H1 (cell line): ENCODE results near the gene EEIG1. TPM values are rescaled to one million over a fixed set of nuclear protein-coding genes. Genes with fewer than 3 reads are reported as not detected.

ENCODE experiments used
- CTCF ChIA-PET: fragments of 300-600 bp; sonication (Branson Sonifier 250); formaldehyde crosslinking; loops from one replicate; lab custom pipeline; 2021; ENCODE audit not compliant: partially characterized antibody; lab: Charles Lee
- POLR2A ChIA-PET: fragments of 300-600 bp; sonication (Branson Sonifier 250); formaldehyde crosslinking; loops from one replicate; lab custom pipeline; 2021; ENCODE audit warnings: inconsistent platforms; ENCODE audit not compliant: partially characterized antibody; lab: Charles Lee
- DNase-seq, 2 experiments: peaks; one replicate each; pipeline versions ENCODE4 v3.0.0 to v3.0.0-alpha.2; 2010 to 2022; ENCODE audit warnings: low spot score in 2 of 2, low read depth in 1 of 2, mixed read lengths in 1 of 2
- FAIRE-seq: peaks from 2 replicates; lab custom pipeline; 2011; peaks lifted over from hg19 to GRCh38; lab: Jason Lieb, UNC
- H2AFZ ChIP-seq: 2 replicates; pipeline ENCODE4 v1.8.1; 2012; ENCODE audit warnings: low read length, inconsistent platforms
- H2AK5ac ChIP-seq: 2 replicates; pipeline ENCODE4 v1.6.1; 2013; ENCODE audit warnings: low read depth, low read length
- H2BK120ac ChIP-seq: replicated peaks from 2 replicates; pipeline ENCODE3; 2013; ENCODE audit warnings: low read depth, low read length, inconsistent platforms
- H2BK12ac ChIP-seq: 2 replicates; pipeline ENCODE4 v1.6.1; 2013; ENCODE audit warnings: low read depth, low read length
- H2BK15ac ChIP-seq: 2 replicates; pipeline ENCODE4 v1.6.1; 2013; ENCODE audit warnings: low read length
- H2BK20ac ChIP-seq: 2 replicates; pipeline ENCODE4 v1.6.1; 2013; ENCODE audit warnings: low read length
- H2BK5ac ChIP-seq: 2 replicates; pipeline ENCODE4 v1.6.1; 2013; ENCODE audit warnings: low read depth, low read length
- H3K14ac ChIP-seq: 2 replicates; pipeline ENCODE4 v1.6.1; 2013; ENCODE audit warnings: inconsistent platforms; ENCODE audit not compliant: insufficient read length
- H3K18ac ChIP-seq: 2 replicates; pipeline ENCODE4 v1.6.1; 2013; ENCODE audit warnings: low read length; ENCODE audit errors: extremely low read depth
- H3K23ac ChIP-seq: 2 replicates; pipeline ENCODE4 v1.6.1; 2013; ENCODE audit warnings: inconsistent platforms; ENCODE audit not compliant: insufficient read length
- H3K23me2 ChIP-seq: 2 replicates; pipeline ENCODE4 v1.6.1; 2013; ENCODE audit warnings: low read depth, low read length
- H3K27ac ChIP-seq: 2 replicates; pipeline ENCODE4 v1.6.1; 2011; ENCODE audit warnings: low read depth, low read length, inconsistent platforms
- H3K27me3 ChIP-seq, 4 experiments: replicated peaks in 1 of 4; 1 replicate in 1 of 4; 2 replicates in 3 of 4; pipeline versions ENCODE4 v1.6.1 to v1.8.1; 2011 to 2013; ENCODE audit warnings: low read length in 3 of 4, mild to moderate bottlenecking in 3 of 4, inconsistent platforms in 2 of 4, mixed read lengths in 2 of 4, moderate library complexity in 1 of 4; ENCODE audit not compliant: control insufficient read depth in 3 of 4, insufficient read depth in 3 of 4; ENCODE audit errors: extremely low read depth in 1 of 4
- H3K36me3 ChIP-seq, 4 experiments: 2 replicates each; pipeline versions ENCODE4 v1.6.1 to v1.8.1; 2011 to 2013; ENCODE audit warnings: mild to moderate bottlenecking in 4 of 4, low read length in 3 of 4, moderate library complexity in 2 of 4, control low read depth in 1 of 4, inconsistent platforms in 1 of 4; ENCODE audit not compliant: insufficient read depth in 4 of 4, control insufficient read depth in 2 of 4
- H3K4ac ChIP-seq: replicated peaks from 2 replicates; pipeline ENCODE3; 2013; ENCODE audit warnings: low read length, low read depth, mixed read lengths, inconsistent platforms; ENCODE audit not compliant: insufficient read length
- H3K4me1 ChIP-seq, 4 experiments: replicated peaks in 1 of 4; 1 replicate in 1 of 4; 2 replicates in 3 of 4; pipeline versions ENCODE4 v1.6.1 to v1.8.1; 2011 to 2013; ENCODE audit warnings: low read length in 3 of 4, inconsistent platforms in 2 of 4, mixed read lengths in 1 of 4; ENCODE audit not compliant: insufficient read depth in 4 of 4, control insufficient read depth in 3 of 4
- H3K4me2 ChIP-seq, 2 experiments: 2 replicates each; pipeline versions ENCODE4 v1.6.1 to v1.8.1; 2011 to 2013; ENCODE audit warnings: low read depth in 2 of 2, low read length in 2 of 2, control low read depth in 1 of 2, inconsistent platforms in 1 of 2, mild to moderate bottlenecking in 1 of 2; ENCODE audit not compliant: insufficient read depth in 1 of 2
- H3K4me3 ChIP-seq, 4 experiments: fragments of 200-600, 300-600 bp in 1 of 4; sonication (generic), shearing (Covaris generic), sonication (Bioruptor Twin) in 1 of 4; 2 replicates each; pipeline versions ENCODE4 v1.5.1 to v1.8.1; 2011 to 2016; ENCODE audit warnings: low read length in 4 of 4, low read depth in 3 of 4, control low read depth in 2 of 4, inconsistent platforms in 2 of 4, mild to moderate bottlenecking in 2 of 4, mixed read lengths in 1 of 4, moderate library complexity in 1 of 4; ENCODE audit not compliant: insufficient read depth in 2 of 4; ENCODE audit errors: extremely low read depth in 1 of 4
- H3K56ac ChIP-seq: replicated peaks from 2 replicates; pipeline ENCODE3; 2013; ENCODE audit warnings: low read depth, mild to moderate bottlenecking, mixed read lengths, low read length, inconsistent platforms; ENCODE audit not compliant: insufficient read length
- H3K79me1 ChIP-seq: 2 replicates; pipeline ENCODE4 v1.6.1; 2013; ENCODE audit warnings: low read depth, low read length, control low read depth
- H3K79me2 ChIP-seq, 2 experiments: 2 replicates each; pipeline versions ENCODE4 v1.6.1 to v1.8.1; 2012 to 2013; ENCODE audit warnings: low read length in 2 of 2, mild to moderate bottlenecking in 2 of 2, inconsistent platforms in 1 of 2; ENCODE audit not compliant: insufficient read depth in 2 of 2, control insufficient read depth in 1 of 2
- H3K9ac ChIP-seq, 4 experiments: replicated peaks in 1 of 4; 1 replicate in 1 of 4; 2 replicates in 3 of 4; pipeline versions ENCODE4 v1.6.1 to v1.8.1; 2011 to 2013; ENCODE audit warnings: low read depth in 3 of 4, low read length in 3 of 4, control low read depth in 2 of 4, mild to moderate bottlenecking in 2 of 4, moderate library complexity in 2 of 4, inconsistent platforms in 1 of 4; ENCODE audit errors: extremely low read depth in 1 of 4
- H3K9me3 ChIP-seq, 2 experiments: 2 replicates each; pipeline versions ENCODE4 v1.6.1 to v1.8.1; 2012 to 2013; ENCODE audit warnings: mild to moderate bottlenecking in 2 of 2, moderate library complexity in 2 of 2, control low read depth in 1 of 2, inconsistent platforms in 1 of 2, low read depth in 1 of 2, low read length in 1 of 2, mixed read lengths in 1 of 2; ENCODE audit not compliant: insufficient read depth in 2 of 2
- H4K20me1 ChIP-seq, 2 experiments: replicated peaks in 1 of 2; 2 replicates each; pipeline versions ENCODE3 to v1.8.1; 2011 to 2013; ENCODE audit warnings: inconsistent platforms in 2 of 2, low read length in 2 of 2, mild to moderate bottlenecking in 1 of 2; ENCODE audit not compliant: insufficient read depth in 2 of 2, control insufficient read depth in 1 of 2
- H4K5ac ChIP-seq: 2 replicates; pipeline ENCODE4 v1.6.1; 2013; ENCODE audit warnings: low read length, low read depth, mixed read lengths, inconsistent platforms; ENCODE audit not compliant: insufficient read length
- H4K8ac ChIP-seq: 2 replicates; pipeline ENCODE4 v1.8.0; 2013; ENCODE audit warnings: mild to moderate bottlenecking, moderate library complexity, low read length, inconsistent platforms; ENCODE audit not compliant: insufficient read depth; ENCODE audit errors: extremely low read depth
- H4K91ac ChIP-seq: replicated peaks from 2 replicates; pipeline ENCODE3; 2013; ENCODE audit warnings: low read length, mixed read lengths, inconsistent platforms; ENCODE audit not compliant: insufficient read length
- CHD2 ChIP-seq: IDR thresholded peaks from 2 replicates; pipeline ENCODE4 v1.6.1; 2012; ENCODE audit warnings: low read length, improper control_type of control experiment
- EGR1 ChIP-seq: IDR thresholded peaks from 2 replicates; pipeline ENCODE4 v1.6.1; 2011; ENCODE audit warnings: low read depth, low read length, borderline replicate concordance
- FOSL1 ChIP-seq: IDR thresholded peaks from 2 replicates; pipeline ENCODE4 v1.6.1; 2011; ENCODE audit warnings: mild to moderate bottlenecking, low read depth, low read length, moderate library complexity; ENCODE audit not compliant: insufficient read depth
- POLR2A ChIP-seq, 2 experiments: IDR thresholded peaks; 1 replicate in 1 of 2; 2 replicates in 1 of 2; pipeline ENCODE4 v1.6.1; 2011; ENCODE audit warnings: low read depth in 2 of 2, low read length in 2 of 2, mild to moderate bottlenecking in 2 of 2; ENCODE audit errors: control extremely low read depth in 1 of 2
- RXRA ChIP-seq: IDR thresholded peaks from 2 replicates; pipeline ENCODE4 v1.6.1; 2011; ENCODE audit warnings: low read depth, mild to moderate bottlenecking, low read length, moderate library complexity; ENCODE audit not compliant: insufficient read depth
- TAF1 ChIP-seq: IDR thresholded peaks from 2 replicates; pipeline ENCODE4 v1.6.1; 2011; ENCODE audit warnings: mild to moderate bottlenecking, low read depth, low read length
- TCF12 ChIP-seq: IDR thresholded peaks from 2 replicates; pipeline ENCODE4 v1.6.1; 2011; ENCODE audit warnings: low read depth, mild to moderate bottlenecking, low read length
- YY1 ChIP-seq: IDR thresholded peaks from 2 replicates; pipeline ENCODE4 v1.6.1; 2011; ENCODE audit warnings: low read depth, mild to moderate bottlenecking, low read length
- WGBS, 2 experiments: shearing (Covaris generic) in 1 of 2; methylation state at CpG; one replicate each; pipeline versions ENCODE4 v1.1.6 to v1.1.7; 2013 to 2015; ENCODE audit warnings: low lambda C conversion rate in 2 of 2, mixed read lengths in 2 of 2, inconsistent platforms in 1 of 2, low coverage in 1 of 2, missing lambda C conversion rate in 1 of 2; ENCODE audit not compliant: insufficient replicate concordance in 2 of 2, insufficient coverage in 1 of 2, insufficient read length in 1 of 2; ENCODE audit errors: extremely low coverage in 1 of 2, missing lambda C conversion rate in 1 of 2; 5-methylcytosine and 5-hydroxymethylcytosine counted together
- polyA plus RNA-seq, 7 experiments: library from polyadenylated mRNA; depleted of rRNA in 3 of 7; stranded (reverse) in 5 of 7; unstranded in 2 of 7; fragments of >200 nt in 5 of 7; fragments of 200-250 nt in 2 of 7; gene quantifications; 1 replicate in 5 of 7; 2 replicates in 1 of 7; 4 replicates in 1 of 7; pipeline versions ENCODE4 v1.2.1 to v1.2.3, GENCODE V29; 2011 to 2013; ENCODE audit warnings: missing spikeins in 2 of 7, mixed read lengths in 2 of 7
- total RNA-seq: library from RNA; stranded (reverse); fragmentation: NEBNext Ultra II Directional; extraction: Animal tissue kit (Norgen Biotek cat#: 25700); gene quantifications from 2 replicates; pipeline ENCODE4 v1.2.1, GENCODE V29; 2021

EEIG1 gene
- total and polyA plus RNA-seq, 2 of the 8 experiments (the other 6 are each of a cell fraction or from before 2014, with no cell fraction given), result 29.8 to 50.8 TPM

DNA sequence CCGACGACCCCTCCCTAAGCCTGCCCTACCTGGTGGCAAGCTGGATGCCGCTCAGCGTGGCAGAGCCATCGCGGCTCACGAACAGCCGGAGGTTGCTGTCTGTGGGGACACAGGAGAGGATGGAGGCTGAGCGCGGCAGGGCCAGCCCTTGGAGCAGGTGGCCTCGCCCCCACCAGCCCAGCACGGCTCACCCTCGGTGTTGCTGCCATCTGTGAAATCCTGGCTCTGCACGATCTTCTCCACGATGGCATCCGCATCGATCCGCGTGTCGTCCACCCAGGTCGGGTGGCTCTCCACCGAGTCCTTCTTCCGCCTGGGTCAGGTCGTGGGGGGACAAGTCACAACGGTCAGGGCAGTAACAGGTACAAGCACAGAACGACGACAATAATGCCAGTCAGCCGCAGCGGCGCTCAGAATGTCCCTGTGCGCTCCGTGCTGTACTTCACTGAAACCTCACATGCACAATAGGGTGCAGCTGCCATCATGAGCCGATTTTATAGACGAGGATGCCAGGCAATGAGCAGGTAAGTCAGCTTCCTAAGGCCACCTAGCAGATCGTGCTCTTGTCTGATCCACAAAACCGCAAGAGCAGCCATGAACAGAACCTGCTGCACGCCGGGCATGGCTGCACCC, 36.1 kb downstream of the EEIG1 start:
- no peaks in the 10 kb centered on the region for H3K23me2 ChIP-seq
- TF ChIP-seq POLR2A (IDR thresholded peaks at IDR 0.05; ENCODE audit: control extremely low read depth in 1 of 2, low read depth in 2 of 2, low read length in 2 of 2) (no peak), FOSL1 (no peak), TCF12 (no peak), CHD2 (no peak), EGR1 (no peak), RXRA (no peak), TAF1 (no peak), YY1 (no peak)
- FAIRE-seq (no peak), DNase-seq (no peak)
- no peak overlapping the region for H3K4me2 ChIP-seq
- H3K9me3 ChIP-seq, result no peaks in the 10 kb centered on the region
- H3K4me1 ChIP-seq, result peaks cover 0 to 16% (median 7%) of the 10 kb centered on the region in 4 experiments; a peak in 6 of 7 replicates
- no peak overlapping the region for H2AK5ac ChIP-seq
- H3K79me1 ChIP-seq, result no peaks in the 10 kb centered on the region; the same call in 1 of the 2 replicates
- H4K20me1 ChIP-seq, result peaks cover 8 to 20% of the 10 kb centered on the region in 2 experiments
- H3K18ac ChIP-seq, result no peak overlapping the region
- CTCF ChIA-PET, result interaction anchor here (1.1 to 35.5 kb wide), 15 partner anchors 10 to 173 kb away, joined by 3 to 825 read pairs (median 16); partner anchors contain the start of genes EEIG1 and PIP5KL1
- H4K8ac ChIP-seq, result no peak overlapping the region
- 93% methylated on average over 37 of the region's 38 CpGs; no CpG with 5 or more reads in 1 of the 2 experiments for WGBS, 2 experiments
- H3K79me2 ChIP-seq, result no peaks in the 10 kb centered on the region
- H3K36me3 ChIP-seq, result peaks cover 7 to 16% (median 13%) of the 10 kb centered on the region in 4 experiments
- no peak overlapping the region for H2BK12ac ChIP-seq
- H3K23ac ChIP-seq, result no peak overlapping the region
- no peak overlapping the region for H3K4me3 ChIP-seq
- H2AFZ ChIP-seq, result no peak overlapping the region
- POLR2A ChIA-PET, result no interaction called here
- H2BK20ac ChIP-seq, result no peak overlapping the region
- no peak overlapping the region for H2BK15ac ChIP-seq
- H3K27me3 ChIP-seq, result no peaks in the 10 kb centered on the region
- H2BK120ac ChIP-seq, result no peak overlapping the region
- no peak overlapping the region for H4K5ac ChIP-seq
- no peak overlapping the region for H3K27ac ChIP-seq
- no peak overlapping the region for H3K9ac ChIP-seq
- H2BK5ac ChIP-seq, result no peak overlapping the region
- H3K4ac ChIP-seq, result no peak overlapping the region
- H3K56ac ChIP-seq, result no peak overlapping the region
- no peak overlapping the region for H4K91ac ChIP-seq
- no peak overlapping the region for H3K14ac ChIP-seq
